CD4-positive, alpha-beta T cell (primary cell): ENCODE data around the gene MYH14. TPM values are rescaled to one million over a fixed set of nuclear protein-coding genes. Genes with fewer than 3 reads are reported as not detected.

Experiments used
- ATAC-seq: fragments of 200-7000 bp; cut with Tn5 transposase; one replicate; pipeline ENCODE4 v1.10.0; 2022; ENCODE audit warnings: mild to moderate bottlenecking; ENCODE audit not compliant: poor library complexity
- CTCF ChIA-PET: fragments of 350-600 bp; sonication (Branson Sonifier 250); formaldehyde crosslinking; loops from one replicate; lab custom pipeline; 2021; ENCODE audit warnings: antibody characterized with exemption, inconsistent platforms; lab: Charles Lee
- POLR2A ChIA-PET: fragments of 350-600 bp; sonication (Branson Sonifier 250); formaldehyde crosslinking; loops from one replicate; lab custom pipeline; 2021; ENCODE audit warnings: antibody characterized with exemption, inconsistent platforms; lab: Charles Lee
- DNase-seq, 14 experiments: peaks; one replicate each; pipeline ENCODE4 v3.0.0-alpha.2; 2013 to 2020; ENCODE audit warnings: mixed read lengths in 2 of 14
- H3K27ac ChIP-seq, 2 donors: one replicate each; pipeline versions ENCODE4 v1.5.1 to v1.7.0; 2013; ENCODE audit warnings: low read length in 2 of 2, low read depth in 1 of 2, mild to moderate bottlenecking in 1 of 2
- H3K27me3 ChIP-seq, 2 experiments: 1 replicate in 1 of 2; 2 replicates in 1 of 2; pipeline versions ENCODE4 v1.6.1 to v1.7.0; 2013; ENCODE audit warnings: low read length in 2 of 2, control low read depth in 1 of 2, mild to moderate bottlenecking in 1 of 2, moderate library complexity in 1 of 2; ENCODE audit not compliant: insufficient read depth in 2 of 2, control insufficient read depth in 1 of 2
- H3K36me3 ChIP-seq: one replicate; pipeline ENCODE4 v1.6.1; 2013; ENCODE audit warnings: low read length, control low read depth; ENCODE audit not compliant: insufficient read depth
- H3K4me1 ChIP-seq: one replicate; pipeline ENCODE4 v1.6.1; 2013; ENCODE audit warnings: low read length, control low read depth; ENCODE audit not compliant: insufficient read depth
- H3K4me3 ChIP-seq: one replicate; pipeline ENCODE4 v1.5.1; 2013; ENCODE audit warnings: mild to moderate bottlenecking, low read length, moderate library complexity
- H3K9me3 ChIP-seq, 2 experiments: 1 replicate in 1 of 2; 2 replicates in 1 of 2; pipeline versions ENCODE4 v1.6.1 to v1.7.0; 2013; ENCODE audit warnings: low read length in 2 of 2, mild to moderate bottlenecking in 2 of 2, control low read depth in 1 of 2, moderate library complexity in 1 of 2; ENCODE audit not compliant: control insufficient read depth in 1 of 2, insufficient read depth in 1 of 2
- H3K27ac Mint-ChIP-seq: one replicate; pipeline ENCODE4 v1.8.0; 2020; ENCODE audit warnings: mixed read lengths
- H3K27me3 Mint-ChIP-seq: one replicate; pipeline ENCODE4 v1.8.0; 2021; ENCODE audit warnings: mixed read lengths
- H3K36me3 Mint-ChIP-seq: one replicate; pipeline ENCODE4 v1.8.0; 2021; ENCODE audit warnings: low read depth, mixed read lengths
- H3K4me1 Mint-ChIP-seq: one replicate; pipeline ENCODE4 v1.8.0; 2021; ENCODE audit warnings: low read depth, mixed read lengths
- H3K4me3 Mint-ChIP-seq: one replicate; pipeline ENCODE4 v1.8.0; 2020; ENCODE audit warnings: mild to moderate bottlenecking, mixed read lengths
- H3K9me3 Mint-ChIP-seq: one replicate; pipeline ENCODE4 v1.8.0; 2020; ENCODE audit warnings: mixed read lengths
- CTCF ChIP-seq: fragments of 200-600 bp; IDR thresholded peaks from one replicate; pipeline ENCODE4 v1.8.0; 2022; ENCODE audit warnings: antibody characterized with exemption, mild to moderate bottlenecking
- intact Hi-C, 2 experiments: fragments of 100-400 bp; cut with DNase I in 1 of 2; cut with micrococcal nuclease in 1 of 2; formaldehyde crosslinking; loops; one replicate each; pipeline versions ENCODE4 v1.15.1 to v1.9.0; 2023 to 2025; cut with DNase I, micrococcal nuclease
- total RNA-seq, 174 experiments: library from RNA in 2 of 174; stranded (reverse) in 2 of 174; gene quantifications; one replicate each; pipeline ENCODE4 v1.2.3 and lab custom pipeline; 2021 to 2026

Gene MYH14
- total RNA-seq, 2 experiments from 2014 or later = not detected

GRCh38 chr19:50176775-50177174, 26.6 kb upstream of the MYH14 start:
- no peak overlapping the region for H3K27ac Mint-ChIP-seq
- ChIA-PET CTCF (interaction anchor here (0.7 kb wide), 1 partner anchor 105 kb away, joined by 3 read pairs; no protein-coding TSS in a partner anchor), POLR2A (no interaction called here)
- H3K4me1 Mint-ChIP-seq = no peaks in the 10 kb centered on the region
- Histone ChIP-seq H3K27me3 (peaks cover 0 to 5% of the 10 kb centered on the region in 2 experiments), H3K27ac (no peak overlapping the region), H3K36me3 (no peaks in the 10 kb centered on the region), H3K9me3 (peaks cover 0 to 8% of the 10 kb centered on the region in 2 experiments), H3K4me3 (no peak overlapping the region), H3K4me1 (no peaks in the 10 kb centered on the region)
- intact Hi-C loops = no loop called here
- no peak for DNase-seq
- no peak overlapping the region for H3K4me3 Mint-ChIP-seq
- no peak for TF ChIP-seq CTCF
- H3K9me3 Mint-ChIP-seq = no peaks in the 10 kb centered on the region
- H3K27me3 Mint-ChIP-seq = peaks cover 43% of the 10 kb centered on the region
- ATAC-seq = no peak
- H3K36me3 Mint-ChIP-seq = no peaks in the 10 kb centered on the region

GRCh38 chr19:50178320-50178719, 25.1 kb upstream of the MYH14 start:
- DNase-seq = no peak
- Histone ChIP-seq H3K4me3 (no peak overlapping the region), H3K4me1 (no peaks in the 10 kb centered on the region), H3K36me3 (no peaks in the 10 kb centered on the region), H3K9me3 (peaks cover 0 to 8% of the 10 kb centered on the region in 2 experiments), H3K27me3 (peaks cover 0 to 3% of the 10 kb centered on the region in 2 experiments), H3K27ac (no peak overlapping the region)
- no peaks in the 10 kb centered on the region for H3K4me1 Mint-ChIP-seq
- no peak overlapping the region for H3K27ac Mint-ChIP-seq
- H3K27me3 Mint-ChIP-seq = peaks cover 42% of the 10 kb centered on the region
- H3K36me3 Mint-ChIP-seq = no peaks in the 10 kb centered on the region
- no peaks in the 10 kb centered on the region for H3K9me3 Mint-ChIP-seq
- no peak overlapping the region for H3K4me3 Mint-ChIP-seq
- ATAC-seq = no peak
- no peak for TF ChIP-seq CTCF
- POLR2A ChIA-PET = no interaction called here
- CTCF ChIA-PET = no interaction called here
- intact Hi-C loops = no loop called here

GRCh38 chr19:50178859-50179537, 24.4 kb upstream of the MYH14 start:
- Histone ChIP-seq H3K4me1 (no peaks in the 10 kb centered on the region), H3K27ac (no peak overlapping the region), H3K27me3 (peaks cover 0 to 3% of the 10 kb centered on the region in 2 experiments), H3K36me3 (no peaks in the 10 kb centered on the region), H3K4me3 (no peak overlapping the region), H3K9me3 (peaks cover 0 to 8% of the 10 kb centered on the region in 2 experiments)
- Mint-ChIP-seq H3K4me3 (no peak overlapping the region), H3K9me3 (no peaks in the 10 kb centered on the region), H3K27ac (no peak overlapping the region), H3K36me3 (no peaks in the 10 kb centered on the region), H3K27me3 (peaks cover 39% of the 10 kb centered on the region), H3K4me1 (no peaks in the 10 kb centered on the region)
- intact Hi-C loops = no loop called here
- CTCF ChIA-PET = no interaction called here
- ATAC-seq = no peak
- no peak for TF ChIP-seq CTCF
- POLR2A ChIA-PET = no interaction called here
- DNase-seq = no peak
